ENCODE data around the gene SLC1A2.
A peak's percentile ranks its signal among the peaks of the same experiment; 100 is the strongest.

Gene SLC1A2

GRCh38 chr11:35376118-35376510, 43.2 kb downstream of the SLC1A2 start:
- DNase-seq (ENCODE audit: low read depth), result no peak

GRCh38 chr11:35375332-35376117, 43.8 kb downstream of the SLC1A2 start:
- DNase-seq (ENCODE audit: low read depth), result no peak

GRCh38 chr11:35373284-35373933, 45.9 kb downstream of the SLC1A2 start:
- no peak for DNase-seq (ENCODE audit: low read depth)

- DNase-seq (ENCODE audit: low read depth), result no peak
Observed at GRCh38 chr11:35372565-35373283, 46.6 kb downstream of the SLC1A2 start.

GRCh38 chr11:35367491-35367890, 51.9 kb downstream of the SLC1A2 start:
- DNase-seq (ENCODE audit: low read depth), result peak; percentile 70

GRCh38 chr11:35366798-35367197, 52.6 kb downstream of the SLC1A2 start:
- DNase-seq (ENCODE audit: low read depth), result no peak

- no peak for DNase-seq (ENCODE audit: low read depth)
Observed at GRCh38 chr11:35365961-35366360, 53.4 kb downstream of the SLC1A2 start.

GRCh38 chr11:35365395-35365794, 54.0 kb downstream of the SLC1A2 start:
- DNase-seq (ENCODE audit: low read depth), result no peak

- peak; percentile 77 for DNase-seq (ENCODE audit: low read depth)
Observed at GRCh38 chr11:35363854-35364780, 55.2 kb downstream of the SLC1A2 start.

GRCh38 chr11:35363246-35363801, 56.0 kb downstream of the SLC1A2 start:
- no peak for DNase-seq (ENCODE audit: low read depth)

- DNase-seq (ENCODE audit: low read depth), result no peak
Observed at GRCh38 chr11:35362521-35362980, 56.8 kb downstream of the SLC1A2 start.

GRCh38 chr11:35360055-35360530, 59.3 kb downstream of the SLC1A2 start:
- DNase-seq (ENCODE audit: low read depth), result no peak

- no peak for DNase-seq (ENCODE audit: low read depth)
Observed at GRCh38 chr11:35359321-35360054, 59.9 kb downstream of the SLC1A2 start.

GRCh38 chr11:35358391-35358790, 61.0 kb downstream of the SLC1A2 start:
- DNase-seq (ENCODE audit: low read depth), result no peak

- no peak for DNase-seq (ENCODE audit: low read depth)
Observed at GRCh38 chr11:35357923-35358322, 61.4 kb downstream of the SLC1A2 start.

- no peak for DNase-seq (ENCODE audit: low read depth)
Observed at GRCh38 chr11:35355102-35355749, 64.1 kb downstream of the SLC1A2 start.

- DNase-seq (ENCODE audit: low read depth), result no peak
Observed at GRCh38 chr11:35354644-35355043, 64.7 kb downstream of the SLC1A2 start.

GRCh38 chr11:35352077-35352888, 67.1 kb downstream of the SLC1A2 start:
- no peak for DNase-seq (ENCODE audit: low read depth)

- no peak for DNase-seq (ENCODE audit: low read depth)
Observed at GRCh38 chr11:35349897-35350296, 69.5 kb downstream of the SLC1A2 start.
